Activated naive CD4-positive, alpha-beta T cell treated with anti-CD3 and anti-CD28 coated beads, Interleukin-2, amount 10 ng/mL, durations not matched to agents 7 days and 5 days (primary cell): Measurements from ENCODE around the gene ST6GALNAC4.

Experiments
- CTCF ChIA-PET: fragments of 350-600 bp; sonication (Branson Sonifier 250); formaldehyde crosslinking; loops from one replicate; lab custom pipeline; 2021; ENCODE audit warnings: antibody characterized with exemption; lab: Charles Lee
- DNase-seq: peaks from one replicate; pipeline ENCODE4 v3.0.0-alpha.2; 2020
- H3K27ac Mint-ChIP-seq: one replicate; pipeline ENCODE4 v1.8.0; 2021; ENCODE audit warnings: mild to moderate bottlenecking, moderate library complexity, mixed read lengths
- H3K27me3 Mint-ChIP-seq: one replicate; pipeline ENCODE4 v1.8.0; 2021; ENCODE audit warnings: mild to moderate bottlenecking, mixed read lengths
- H3K36me3 Mint-ChIP-seq: one replicate; pipeline ENCODE4 v1.8.0; 2021; ENCODE audit warnings: mixed read lengths
- H3K4me1 Mint-ChIP-seq: one replicate; pipeline ENCODE4 v1.8.0; 2021; ENCODE audit warnings: mixed read lengths
- H3K4me3 Mint-ChIP-seq: one replicate; pipeline ENCODE4 v1.8.0; 2021; ENCODE audit warnings: mild to moderate bottlenecking, moderate library complexity, mixed read lengths
- H3K9me3 Mint-ChIP-seq: one replicate; pipeline ENCODE4 v1.8.0; 2021; ENCODE audit warnings: mixed read lengths

Gene ST6GALNAC4

GRCh38 chr9:127942216-127943010, 25.6 kb upstream of the ST6GALNAC4 start:
- H3K4me1 Mint-ChIP-seq: peaks cover 46% of the 10 kb centered on the region
- peaks cover 70% of the 10 kb centered on the region for H3K36me3 Mint-ChIP-seq
- peak; percentile 57 for DNase-seq
- H3K27me3 Mint-ChIP-seq: peaks cover 10% of the 10 kb centered on the region
- no peaks in the 10 kb centered on the region for H3K9me3 Mint-ChIP-seq
- CTCF ChIA-PET: interaction anchor here (0.6 to 7.0 kb wide), 17 partner anchors 10 to 175 kb away, joined by 3 to 170 read pairs (median 8); no protein-coding TSS in a partner anchor
- no peak overlapping the region for H3K4me3 Mint-ChIP-seq
- H3K27ac Mint-ChIP-seq: no peak overlapping the region

- Mint-ChIP-seq H3K9me3 (no peaks in the 10 kb centered on the region), H3K27me3 (peaks cover 13% of the 10 kb centered on the region), H3K4me3 (no peak overlapping the region), H3K36me3 (peaks cover 69% of the 10 kb centered on the region), H3K4me1 (peaks cover 47% of the 10 kb centered on the region), H3K27ac (peak overlapping the region; percentile 62)
- DNase-seq: no peak
- CTCF ChIA-PET: interaction anchor here (1.2 to 7.0 kb wide), 12 partner anchors 9 to 176 kb away, joined by 4 to 170 read pairs (median 10); no protein-coding TSS in a partner anchor
Measured at GRCh38 chr9:127941961-127942215, 25.0 kb upstream of the ST6GALNAC4 start.

DNA sequence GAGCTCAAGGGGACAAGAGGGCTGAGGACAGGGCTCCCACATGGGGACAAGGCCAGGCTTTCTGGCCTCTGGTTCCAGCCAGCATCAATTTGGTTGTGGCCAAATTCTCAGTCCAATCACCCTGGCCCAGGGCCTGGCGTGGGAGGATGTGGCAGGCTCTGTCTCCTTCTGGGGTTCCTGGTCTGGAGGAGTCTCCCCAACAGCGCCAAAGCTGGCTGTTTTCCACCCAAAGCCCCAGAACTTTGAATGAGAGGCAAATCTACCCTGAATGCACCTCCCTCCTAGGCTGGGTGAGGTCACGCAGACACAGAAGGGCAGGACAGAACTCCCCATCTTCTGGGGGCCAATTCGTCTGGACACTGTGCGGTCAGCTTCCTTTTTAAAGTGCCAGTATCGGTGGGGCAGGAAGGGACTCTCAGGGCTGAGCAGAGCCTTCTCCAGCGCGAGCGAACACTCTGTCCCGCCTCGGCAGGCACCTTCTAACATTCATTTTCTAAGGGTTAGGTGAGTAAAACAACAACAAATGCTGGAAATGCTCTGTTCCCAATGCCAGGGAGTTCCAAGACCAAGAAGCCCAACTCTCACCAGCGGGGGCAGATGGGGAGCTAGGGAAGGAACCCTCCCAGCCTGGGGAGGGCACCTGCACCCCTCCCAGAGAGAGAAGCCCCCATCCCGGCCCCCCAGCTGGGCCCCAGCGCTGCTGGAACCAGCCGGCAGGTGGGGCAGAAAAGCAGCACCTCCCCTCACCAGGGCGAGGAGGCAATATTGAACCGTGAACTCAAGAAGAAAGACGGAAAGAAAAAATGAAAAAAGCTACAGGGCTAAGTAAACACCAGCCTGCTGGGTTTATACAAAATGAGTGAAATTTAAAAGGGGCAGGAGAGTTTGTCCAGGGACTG, 24.5 kb upstream of the ST6GALNAC4 start:
- no peaks in the 10 kb centered on the region for H3K9me3 Mint-ChIP-seq
- peak overlapping the region; percentile 62 for H3K27ac Mint-ChIP-seq
- H3K4me3 Mint-ChIP-seq: no peak overlapping the region
- H3K36me3 Mint-ChIP-seq: peaks cover 68% of the 10 kb centered on the region
- DNase-seq: no peak
- peaks cover 13% of the 10 kb centered on the region for H3K27me3 Mint-ChIP-seq
- H3K4me1 Mint-ChIP-seq: peaks cover 53% of the 10 kb centered on the region
- CTCF ChIA-PET: interaction anchor here (1.2 to 7.0 kb wide), 13 partner anchors 9 to 176 kb away, joined by 3 to 170 read pairs (median 9); no protein-coding TSS in a partner anchor

- CTCF ChIA-PET: interaction anchor here (1.2 to 7.0 kb wide), 6 partner anchors 8 to 177 kb away, joined by 3 to 170 read pairs (median 10); no protein-coding TSS in a partner anchor
- no peaks in the 10 kb centered on the region for H3K9me3 Mint-ChIP-seq
- peak overlapping the region; percentile 67 for H3K27ac Mint-ChIP-seq
- DNase-seq: no peak
- H3K27me3 Mint-ChIP-seq: peaks cover 13% of the 10 kb centered on the region
- peaks cover 58% of the 10 kb centered on the region for H3K4me1 Mint-ChIP-seq
- H3K4me3 Mint-ChIP-seq: no peak overlapping the region
- H3K36me3 Mint-ChIP-seq: peaks cover 71% of the 10 kb centered on the region
Measured at GRCh38 chr9:127940593-127940992, 23.8 kb upstream of the ST6GALNAC4 start.

DNA sequence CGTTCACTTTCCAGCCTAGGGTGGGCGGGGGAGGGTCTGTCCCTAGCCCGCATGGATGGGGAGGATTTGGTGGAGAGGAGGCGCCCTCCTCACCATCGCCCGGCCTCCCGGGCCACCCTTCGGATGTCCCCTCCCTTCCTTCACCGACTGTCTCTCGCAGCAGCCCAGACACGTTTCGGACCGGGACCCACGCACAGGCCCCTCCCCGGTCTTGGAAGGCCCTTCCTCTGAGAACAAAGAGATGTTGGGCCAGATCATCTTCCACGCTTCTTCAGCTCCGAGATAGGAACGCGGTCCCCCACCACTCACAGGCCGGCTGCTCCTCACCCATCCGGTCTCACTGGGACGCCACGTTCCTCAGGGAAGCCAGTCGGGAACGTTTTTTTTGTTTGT, 21.5 kb upstream of the ST6GALNAC4 start:
- CTCF ChIA-PET: interaction anchor here (4.9 kb wide), 1 partner anchor 96 kb away, joined by 34 read pairs; no protein-coding TSS in a partner anchor
- H3K27me3 Mint-ChIP-seq: peaks cover 14% of the 10 kb centered on the region
- peak overlapping the region; percentile 87 for H3K4me3 Mint-ChIP-seq
- H3K4me1 Mint-ChIP-seq: peaks cover 54% of the 10 kb centered on the region
- peak; percentile 50 for DNase-seq
- H3K27ac Mint-ChIP-seq: peak overlapping the region; percentile 91
- peaks cover 58% of the 10 kb centered on the region for H3K36me3 Mint-ChIP-seq
- no peaks in the 10 kb centered on the region for H3K9me3 Mint-ChIP-seq

DNA sequence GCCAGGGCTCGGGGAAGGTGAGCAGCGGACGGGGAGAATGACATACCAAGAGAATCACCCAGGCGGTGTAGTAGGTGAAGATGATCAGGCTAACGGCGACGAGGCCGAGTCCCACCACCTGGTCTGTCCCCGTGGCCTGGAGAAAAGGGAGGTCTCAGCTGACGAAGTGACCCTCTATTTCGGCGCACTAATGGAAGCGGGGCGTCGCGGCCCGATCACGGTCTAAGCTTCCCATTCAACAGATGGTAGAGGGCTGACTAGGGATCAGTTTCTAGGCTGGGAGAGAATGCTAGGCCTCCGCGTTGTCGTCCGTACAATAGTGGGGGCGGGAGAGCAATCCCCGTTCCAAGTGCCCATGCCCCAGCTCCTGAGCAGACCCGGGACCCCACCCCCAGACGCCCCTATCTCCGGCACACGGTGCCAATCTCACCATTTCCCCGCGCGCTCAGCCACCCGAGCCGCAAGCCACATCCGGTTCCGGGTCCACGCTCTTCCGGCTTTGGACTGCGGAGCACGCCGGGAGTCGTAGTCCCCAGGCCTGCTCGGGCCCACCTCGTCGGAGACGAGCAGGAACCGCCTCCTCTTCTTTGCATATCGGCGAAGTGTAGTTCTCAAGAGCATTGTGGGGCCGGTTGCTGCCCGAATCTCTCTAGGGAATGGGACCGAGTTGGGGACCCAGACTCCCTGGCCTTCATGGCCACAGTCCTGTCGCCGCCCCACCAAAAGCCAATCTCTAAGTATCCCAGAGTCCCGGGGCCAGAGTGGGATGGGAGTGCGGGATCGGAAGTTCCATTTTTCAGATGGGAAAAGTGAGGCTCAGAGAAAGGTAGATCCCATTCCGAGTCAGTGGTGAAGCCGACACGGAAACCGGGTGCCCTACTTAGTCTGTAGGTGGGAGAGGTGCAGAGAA, 20.8 kb upstream of the ST6GALNAC4 start, which contains the start of gene DPM2:
DPM2 (minus strand) TSS at position 467 of the 910 bp plus-strand sequence; CDS start at position 433, 34 bp downstream.
- peak within 1 kb of the TSS; percentile 91 for H3K27ac Mint-ChIP-seq
- peak; percentile 93 for DNase-seq

DNA sequence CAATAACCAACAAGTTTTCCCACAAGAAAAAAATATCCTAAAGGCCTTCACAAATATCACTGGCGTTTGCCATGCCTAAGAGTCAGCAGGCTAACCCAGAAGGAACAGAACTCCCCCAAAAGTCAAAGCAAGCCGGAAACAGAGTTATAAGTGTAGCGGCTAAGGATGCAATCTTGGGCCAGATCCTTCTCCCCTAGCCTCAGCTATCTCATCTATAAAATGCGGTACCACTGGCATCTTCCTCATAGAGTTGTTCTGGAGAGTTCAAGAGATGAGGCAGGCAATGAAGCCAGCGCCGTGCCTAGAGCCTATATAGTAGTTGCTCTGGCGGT, 20.2 kb upstream of the ST6GALNAC4 start:
- CTCF ChIA-PET: interaction anchor here (0.6 to 4.9 kb wide), 2 partner anchors 98 to 166 kb away, joined by 3 to 34 read pairs; no protein-coding TSS in a partner anchor

More for the DNA sequence above, 20.8 kb upstream of the ST6GALNAC4 start, which contains the start of gene DPM2:
- Mint-ChIP-seq H3K36me3 (peaks cover 57% of the 10 kb centered on the region), H3K4me3 (peak within 1 kb of the TSS; percentile 87), H3K9me3 (no peaks in the 10 kb centered on the region), H3K27me3 (peaks cover 14% of the 10 kb centered on the region), H3K4me1 (peaks cover 55% of the 10 kb centered on the region)
- CTCF ChIA-PET: interaction anchor here (0.6 to 4.9 kb wide), 2 partner anchors 97 to 165 kb away, joined by 3 to 34 read pairs; no protein-coding TSS in a partner anchor

DNA sequence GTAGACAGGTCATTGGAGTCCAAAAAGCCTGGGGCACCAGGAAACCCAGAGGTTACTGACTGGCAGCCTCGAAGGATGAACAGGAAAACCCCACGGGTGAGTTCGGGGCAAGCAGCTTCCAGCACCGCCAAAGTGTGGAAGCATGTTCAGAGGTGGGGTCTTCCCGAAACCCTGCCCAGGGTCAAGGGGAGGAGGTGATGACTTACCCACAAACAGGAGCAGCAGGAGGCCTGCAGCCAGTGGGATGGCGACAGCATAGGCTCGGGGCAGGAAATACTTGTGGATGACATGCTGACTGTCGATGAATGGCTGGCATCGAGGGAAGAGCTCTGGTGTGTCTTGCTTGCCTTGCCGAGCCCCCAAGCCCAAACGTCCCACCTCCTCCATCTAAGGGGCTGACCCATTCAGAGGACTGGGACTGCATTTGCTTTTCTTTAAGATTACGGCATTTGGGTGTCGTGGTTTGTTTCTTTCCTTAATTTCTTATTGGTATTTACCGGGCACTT, 19.6 kb upstream of the ST6GALNAC4 start:
- peak overlapping the region; percentile 87 for H3K4me3 Mint-ChIP-seq
- peak overlapping the region; percentile 91 for H3K27ac Mint-ChIP-seq
- peaks cover 57% of the 10 kb centered on the region for H3K4me1 Mint-ChIP-seq
- H3K36me3 Mint-ChIP-seq: peaks cover 47% of the 10 kb centered on the region
- CTCF ChIA-PET: interaction anchor here (0.6 to 4.9 kb wide), 2 partner anchors 98 to 166 kb away, joined by 3 to 34 read pairs; no protein-coding TSS in a partner anchor
- DNase-seq: no peak
- peaks cover 20% of the 10 kb centered on the region for H3K27me3 Mint-ChIP-seq
- no peaks in the 10 kb centered on the region for H3K9me3 Mint-ChIP-seq

More for the DNA sequence above, 20.2 kb upstream of the ST6GALNAC4 start:
- Mint-ChIP-seq H3K27ac (peak overlapping the region; percentile 91), H3K4me1 (peaks cover 55% of the 10 kb centered on the region), H3K36me3 (peaks cover 52% of the 10 kb centered on the region), H3K9me3 (no peaks in the 10 kb centered on the region), H3K27me3 (peaks cover 14% of the 10 kb centered on the region), H3K4me3 (peak overlapping the region; percentile 87)
- no peak for DNase-seq

GRCh38 chr9:127935765-127936221, 19.0 kb upstream of the ST6GALNAC4 start:
- H3K9me3 Mint-ChIP-seq: no peaks in the 10 kb centered on the region
- H3K4me3 Mint-ChIP-seq: peak overlapping the region; percentile 87
- CTCF ChIA-PET: interaction anchor here (0.7 to 4.9 kb wide), 3 partner anchors 45 to 182 kb away, joined by 3 to 34 read pairs (median 3); partner anchors contain the start of gene EEIG1
- H3K27me3 Mint-ChIP-seq: peaks cover 25% of the 10 kb centered on the region
- H3K4me1 Mint-ChIP-seq: peaks cover 62% of the 10 kb centered on the region
- H3K36me3 Mint-ChIP-seq: peaks cover 41% of the 10 kb centered on the region
- peak overlapping the region; percentile 43 for H3K27ac Mint-ChIP-seq
- DNase-seq: no peak

- no peaks in the 10 kb centered on the region for H3K9me3 Mint-ChIP-seq
- peak overlapping the region; percentile 31 for H3K4me3 Mint-ChIP-seq
- H3K27ac Mint-ChIP-seq: no peak overlapping the region
- H3K27me3 Mint-ChIP-seq: peaks cover 27% of the 10 kb centered on the region
- CTCF ChIA-PET: interaction anchor here (0.7 to 4.9 kb wide), 4 partner anchors 45 to 183 kb away, joined by 3 to 34 read pairs (median 3); partner anchors contain the start of gene EEIG1
- DNase-seq: no peak
- peaks cover 33% of the 10 kb centered on the region for H3K36me3 Mint-ChIP-seq
- peaks cover 61% of the 10 kb centered on the region for H3K4me1 Mint-ChIP-seq
Measured at GRCh38 chr9:127934986-127935385, 18.1 kb upstream of the ST6GALNAC4 start.

GRCh38 chr9:127934248-127934647, 17.4 kb upstream of the ST6GALNAC4 start:
- Mint-ChIP-seq H3K4me1 (peaks cover 66% of the 10 kb centered on the region), H3K9me3 (no peaks in the 10 kb centered on the region), H3K27me3 (peaks cover 34% of the 10 kb centered on the region), H3K4me3 (no peak overlapping the region), H3K36me3 (peaks cover 32% of the 10 kb centered on the region), H3K27ac (peak overlapping the region; percentile 50)
- CTCF ChIA-PET: interaction anchor here (0.9 kb wide), 1 partner anchor 99 kb away, joined by 3 read pairs; no protein-coding TSS in a partner anchor
- no peak for DNase-seq

- peak; percentile 58 for DNase-seq
- CTCF ChIA-PET: interaction anchor here (0.6 to 2.3 kb wide), 4 partner anchors 11 to 242 kb away, joined by 4 to 13 read pairs (median 8); no protein-coding TSS in a partner anchor
- H3K4me3 Mint-ChIP-seq: peak overlapping the region; percentile 57
- no peaks in the 10 kb centered on the region for H3K9me3 Mint-ChIP-seq
- H3K36me3 Mint-ChIP-seq: peaks cover 16% of the 10 kb centered on the region
- H3K27me3 Mint-ChIP-seq: peaks cover 54% of the 10 kb centered on the region
- peaks cover 59% of the 10 kb centered on the region for H3K4me1 Mint-ChIP-seq
- H3K27ac Mint-ChIP-seq: peak overlapping the region; percentile 50
Measured at GRCh38 chr9:127931092-127931881, 14.4 kb upstream of the ST6GALNAC4 start.
